HepG2 (cell line): ENCODE data around the gene CACNA1G. TPM values are rescaled to one million over a fixed set of nuclear protein-coding genes. Genes with fewer than 3 reads are reported as not detected.

Experiments used
- DNMT3B ChIP-seq: conservative IDR thresholded peaks from 2 replicates; pipeline ENCODE4 v1.6.1; 2016; ENCODE audit warnings: missing biosample characterization, control low read depth
- HES4 ChIP-seq: sonication (generic); formaldehyde crosslinking; IDR thresholded peaks from 2 replicates; pipeline ENCODE4 v1.9.0; 2021; ENCODE audit warnings: mild to moderate bottlenecking, missing genetic modification reagents, borderline replicate concordance
- HNF1B ChIP-seq: sonication (generic); formaldehyde crosslinking; IDR thresholded peaks from 2 replicates; pipeline ENCODE4 v1.5.1; 2020; ENCODE audit warnings: mild to moderate bottlenecking, moderate library complexity, missing genetic modification reagents
- HNF4G ChIP-seq, 2 experiments: sonication (generic) in 1 of 2; formaldehyde crosslinking in 1 of 2; IDR thresholded peaks; 2 replicates each; pipeline versions ENCODE4 v1.4.0 to v1.6.1; 2011 to 2020; ENCODE audit warnings: borderline replicate concordance in 2 of 2, low read depth in 2 of 2, mild to moderate bottlenecking in 2 of 2, low read length in 1 of 2, missing genetic modification reagents in 1 of 2, moderate library complexity in 1 of 2
- KDM3A ChIP-seq: IDR thresholded peaks from 2 replicates; pipeline ENCODE4 v1.6.1; 2018; ENCODE audit warnings: low read depth, missing compliant biosample characterization
- MTF1 ChIP-seq: sonication (generic); formaldehyde crosslinking; IDR thresholded peaks from 2 replicates; pipeline ENCODE4 v1.5.0; 2020; ENCODE audit warnings: missing genetic modification reagents
- NFKB2 ChIP-seq: sonication (generic); formaldehyde crosslinking; IDR thresholded peaks from 2 replicates; pipeline ENCODE4 v1.4.0; 2020; ENCODE audit warnings: missing genetic modification reagents, borderline replicate concordance
- NR1H2 ChIP-seq: sonication (generic); formaldehyde crosslinking; IDR thresholded peaks from 2 replicates; pipeline ENCODE4 v1.8.1; 2022; ENCODE audit warnings: low read depth, missing genetic modification reagents, borderline replicate concordance
- NR3C1 ChIP-seq: sonication (generic); formaldehyde crosslinking; IDR thresholded peaks from 2 replicates; pipeline ENCODE4 v1.4.0; 2020; ENCODE audit warnings: missing genetic modification reagents
- REL ChIP-seq: sonication (generic); formaldehyde crosslinking; conservative IDR thresholded peaks from 2 replicates; pipeline ENCODE4 v1.8.0; 2022; ENCODE audit warnings: mild to moderate bottlenecking, missing genetic modification reagents, moderate library complexity
- SRSF1 ChIP-seq: fragments of 200-400 bp; formaldehyde crosslinking; optimal IDR thresholded peaks from 2 replicates; pipeline ENCODE3; 2017; ENCODE audit warnings: mild to moderate bottlenecking, low read depth, low read length, moderate library complexity
- SRY ChIP-seq: sonication (generic); formaldehyde crosslinking; IDR thresholded peaks from 2 replicates; pipeline ENCODE4 v1.8.0; 2022; ENCODE audit warnings: mild to moderate bottlenecking, missing genetic modification reagents
- SSRP1 ChIP-seq: IDR thresholded peaks from 2 replicates; pipeline ENCODE4 v1.6.1; 2016; ENCODE audit warnings: control low read depth
- ZGPAT ChIP-seq: IDR thresholded peaks from 2 replicates; pipeline ENCODE4 v1.6.1; 2016; ENCODE audit warnings: mild to moderate bottlenecking
- ZNF20 ChIP-seq: sonication (generic); formaldehyde crosslinking; IDR thresholded peaks from 2 replicates; pipeline ENCODE4 v1.4.0; 2020; ENCODE audit warnings: mild to moderate bottlenecking, moderate library complexity, missing genetic modification reagents
- ZNF232 ChIP-seq: sonication (generic); formaldehyde crosslinking; IDR thresholded peaks from 2 replicates; pipeline ENCODE4 v1.4.0; 2020; ENCODE audit warnings: missing genetic modification reagents, borderline replicate concordance
- ZNF280B ChIP-seq: sonication (generic); formaldehyde crosslinking; IDR thresholded peaks from 2 replicates; pipeline ENCODE4 v1.5.0; 2020; ENCODE audit warnings: missing genetic modification reagents, mild to moderate bottlenecking, borderline replicate concordance
- ZNF329 ChIP-seq: sonication (generic); formaldehyde crosslinking; IDR thresholded peaks from 2 replicates; pipeline ENCODE4 v1.9.0; 2021; ENCODE audit warnings: low read depth, mild to moderate bottlenecking, missing genetic modification reagents
- ZNF788 ChIP-seq: sonication (generic); formaldehyde crosslinking; IDR thresholded peaks from 2 replicates; pipeline ENCODE4 v1.5.0; 2020; ENCODE audit warnings: mild to moderate bottlenecking, missing genetic modification reagents, borderline replicate concordance
- ZSCAN22 ChIP-seq: sonication (generic); formaldehyde crosslinking; IDR thresholded peaks from 2 replicates; pipeline ENCODE4 v1.4.0; 2020; ENCODE audit warnings: mild to moderate bottlenecking, missing genetic modification reagents
- polyA plus RNA-seq, 8 experiments: library from polyadenylated mRNA; depleted of rRNA in 3 of 8; stranded (reverse) in 7 of 8; unstranded in 1 of 8; fragments of >200 nt; fragmentation: Illumina TruSeq in 4 of 8; extraction: Trizol in 4 of 8; gene quantifications; 2 replicates each; pipeline versions ENCODE4 v1.2.1 to v1.2.3, GENCODE V29; 2011 to 2016; ENCODE audit warnings: low read depth in 4 of 8, missing spikeins in 1 of 8, mixed read lengths in 1 of 8; ENCODE audit not compliant: insufficient read depth in 1 of 8
- total RNA-seq, 5 experiments: library from RNA; depleted of rRNA; stranded (reverse); fragments of >200 nt; fragmentation: Illumina TruSeq; extraction: Trizol; gene quantifications; 2 replicates each; pipeline ENCODE4 v1.2.3, GENCODE V29; 2016; ENCODE audit warnings: low read depth in 1 of 5
- TF ChIP-seq, protein P1 (sequence below): sonication (generic); formaldehyde crosslinking; IDR thresholded peaks from 2 replicates; pipeline ENCODE4 v1.8.1; 2023; ENCODE audit warnings: mild to moderate bottlenecking, missing genetic modification reagents
- TF ChIP-seq, protein P2 (sequence below): sonication (generic); formaldehyde crosslinking; conservative IDR thresholded peaks from 2 replicates; pipeline ENCODE4 v1.8.1; 2023; ENCODE audit warnings: missing genetic modification reagents

CACNA1G gene
- total and polyA plus RNA-seq, 2 of the 13 experiments (the other 11 are each of a cell fraction or from before 2014, with no cell fraction given), result 0.02 TPM; not detected in 1

GRCh38 chr17:50627782-50628601 lies 67.5 kb downstream of the CACNA1G start (continued):
- TF ChIP-seq HNF1B (CRISPR knock-in tag) (peak; percentile 92), HNF4G (IDR thresholded peaks at IDR 0.05; ENCODE audit: borderline replicate concordance, low read depth, low read length) (peak; percentile 54; the same call in 1 of the 2 replicates), HNF4G (CRISPR knock-in tag; IDR thresholded peaks at IDR 0.05; ENCODE audit: borderline replicate concordance, low read depth) (peak; percentile 92; the same call in 1 of the 2 replicates), ZSCAN22 (CRISPR knock-in tag) (no peak), KDM3A (CRISPR knock-in tag) (no peak; the same call in 1 of the 2 replicates), REL (CRISPR knock-in tag) (peak; percentile 96), SSRP1 (CRISPR knock-in tag) (no peak), SRY (peak; percentile 59; the same call in 1 of the 2 replicates), ZNF788 (peak; percentile 74; the same call in 1 of the 2 replicates), ZNF280B (CRISPR knock-in tag) (peak; percentile 95), NR1H2 (CRISPR knock-in tag) (0 out of 2 replicates have a peak, but pooled peaks have one; percentile 4), ZNF20 (CRISPR knock-in tag) (no peak), HES4 (CRISPR knock-in tag) (no peak; the same call in 1 of the 2 replicates), NFKB2 (peak; percentile 80; the same call in 1 of the 2 replicates), SRSF1 (peak; percentile 49), ZNF232 (CRISPR knock-in tag) (no peak), MTF1 (no peak), NR3C1 (no peak), ZGPAT (CRISPR knock-in tag) (peak; percentile 87), ZNF329 (peak; percentile 70; the same call in 1 of the 2 replicates), DNMT3B (0 out of 2 replicates have a peak, but pooled peaks have one; percentile 52)
- TF ChIP-seq, protein P1, sequence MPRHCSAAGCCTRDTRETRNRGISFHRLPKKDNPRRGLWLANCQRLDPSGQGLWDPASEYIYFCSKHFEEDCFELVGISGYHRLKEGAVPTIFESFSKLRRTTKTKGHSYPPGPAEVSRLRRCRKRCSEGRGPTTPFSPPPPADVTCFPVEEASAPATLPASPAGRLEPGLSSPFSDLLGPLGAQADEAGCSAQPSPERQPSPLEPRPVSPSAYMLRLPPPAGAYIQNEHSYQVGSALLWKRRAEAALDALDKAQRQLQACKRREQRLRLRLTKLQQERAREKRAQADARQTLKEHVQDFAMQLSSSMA (CRISPR knock-in tag), result peak; percentile 91
- TF ChIP-seq, protein P2, sequence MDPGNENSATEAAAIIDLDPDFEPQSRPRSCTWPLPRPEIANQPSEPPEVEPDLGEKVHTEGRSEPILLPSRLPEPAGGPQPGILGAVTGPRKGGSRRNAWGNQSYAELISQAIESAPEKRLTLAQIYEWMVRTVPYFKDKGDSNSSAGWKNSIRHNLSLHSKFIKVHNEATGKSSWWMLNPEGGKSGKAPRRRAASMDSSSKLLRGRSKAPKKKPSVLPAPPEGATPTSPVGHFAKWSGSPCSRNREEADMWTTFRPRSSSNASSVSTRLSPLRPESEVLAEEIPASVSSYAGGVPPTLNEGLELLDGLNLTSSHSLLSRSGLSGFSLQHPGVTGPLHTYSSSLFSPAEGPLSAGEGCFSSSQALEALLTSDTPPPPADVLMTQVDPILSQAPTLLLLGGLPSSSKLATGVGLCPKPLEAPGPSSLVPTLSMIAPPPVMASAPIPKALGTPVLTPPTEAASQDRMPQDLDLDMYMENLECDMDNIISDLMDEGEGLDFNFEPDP (CRISPR knock-in tag), result no peak
